Islet of Langerhans (tissue), 1 donor: ENCODE data around the gene AVPI1.
"Not testable (repeated sequence)": the region's sequence is repeated elsewhere in the genome, so short reads cannot be mapped to it uniquely, and the experiment has no call there.

Experiments
- FAIRE-seq: peaks from one replicate; lab custom pipeline; 2011; peaks lifted over from hg19 to GRCh38; lab: Jason Lieb, UNC

AVPI1 gene

DNA sequence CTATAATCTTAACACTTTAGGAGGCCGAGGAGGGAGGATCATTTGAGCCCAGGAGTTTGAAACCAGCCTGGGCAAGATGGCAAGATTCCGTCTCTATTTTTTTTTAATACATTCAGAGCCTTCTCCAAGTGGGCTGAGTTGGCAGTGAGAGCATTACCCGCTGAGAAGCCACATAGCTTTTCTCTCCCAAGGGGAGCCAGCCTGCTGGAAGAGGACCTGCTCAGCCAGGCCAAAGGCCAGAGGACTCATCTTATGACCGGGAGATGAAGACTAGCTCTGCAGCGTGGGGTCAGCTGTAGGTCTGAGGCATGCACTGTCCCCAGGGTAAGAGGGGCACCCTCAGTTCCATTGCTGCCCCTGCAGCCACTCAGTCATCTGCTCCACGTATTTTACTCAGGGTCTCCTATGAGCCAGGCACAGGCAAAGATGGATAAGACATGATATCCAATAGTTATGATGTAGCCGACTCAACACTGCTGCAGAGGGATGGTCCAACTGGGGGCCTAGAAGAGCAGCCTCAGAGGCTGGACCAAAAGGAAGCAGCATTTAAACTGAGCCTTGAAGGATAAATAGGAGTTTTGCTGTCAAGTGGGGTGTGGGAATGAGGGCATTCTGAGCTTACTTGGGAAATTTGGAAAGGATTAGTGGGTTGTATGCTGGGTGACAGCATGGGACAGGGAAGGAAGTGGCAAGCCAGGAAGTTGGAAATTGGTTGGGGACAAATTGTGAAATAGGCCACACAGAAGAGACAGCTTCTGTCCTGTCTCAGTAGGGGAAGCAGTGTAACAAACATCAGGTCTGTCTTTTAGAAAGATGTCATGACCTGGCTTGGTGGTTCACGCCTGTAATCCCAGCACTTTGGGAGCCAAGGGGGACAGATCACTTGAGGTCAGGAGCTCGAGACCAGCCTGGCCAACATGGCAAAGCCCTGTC lies 24.9 kb upstream of the AVPI1 start:
- FAIRE-seq: no peak

- FAIRE-seq: no peak
Observed at GRCh38 chr10:97708976-97709946, 22.2 kb upstream of the AVPI1 start.

GRCh38 chr10:97708167-97708566 lies 21.1 kb upstream of the AVPI1 start:
- no peak for FAIRE-seq

DNA sequence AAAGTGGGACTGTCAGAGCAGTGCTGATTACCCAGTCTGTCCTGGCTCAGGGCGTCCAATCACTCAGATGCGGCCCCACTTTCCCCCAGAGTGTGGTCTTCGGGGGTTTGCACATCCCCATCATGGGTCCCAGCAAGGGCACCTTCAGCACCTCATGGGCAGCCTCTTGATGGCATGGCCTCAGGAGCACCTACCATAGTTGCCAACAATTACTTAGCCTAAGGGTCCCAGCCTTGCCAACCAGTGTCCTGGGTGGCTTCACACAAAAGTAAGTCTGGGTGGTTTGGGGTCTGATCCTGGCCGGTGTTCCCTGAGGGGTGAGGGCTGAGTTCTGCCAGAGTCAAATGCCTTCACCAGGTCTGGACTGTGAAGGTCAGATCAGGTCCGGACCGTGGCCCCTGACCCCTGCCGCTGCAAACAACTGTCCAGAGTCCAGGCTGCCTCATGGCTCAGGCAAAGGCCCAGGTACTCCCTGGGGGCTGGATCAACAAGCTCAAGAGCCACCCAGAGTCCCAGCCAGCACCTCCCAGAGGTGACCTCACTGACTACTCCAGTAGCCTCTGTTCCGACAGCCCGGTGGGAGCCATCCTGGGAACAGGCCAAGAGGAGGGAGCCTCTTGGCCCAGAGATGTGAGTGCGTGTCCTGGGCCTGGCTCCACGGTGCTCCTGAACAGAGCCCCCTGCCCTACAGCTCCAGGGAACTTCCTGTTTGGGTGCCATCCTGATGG lies 20.3 kb upstream of the AVPI1 start:
- FAIRE-seq: no peak

- no peak for FAIRE-seq
Observed at GRCh38 chr10:97705006-97705670, 18.1 kb upstream of the AVPI1 start.

GRCh38 chr10:97704341-97704740 lies 17.3 kb upstream of the AVPI1 start:
- FAIRE-seq: no peak

- no peak for FAIRE-seq
Observed at GRCh38 chr10:97703398-97704067, 16.5 kb upstream of the AVPI1 start.

GRCh38 chr10:97701438-97702069 lies 14.5 kb upstream of the AVPI1 start:
- no peak for FAIRE-seq

DNA sequence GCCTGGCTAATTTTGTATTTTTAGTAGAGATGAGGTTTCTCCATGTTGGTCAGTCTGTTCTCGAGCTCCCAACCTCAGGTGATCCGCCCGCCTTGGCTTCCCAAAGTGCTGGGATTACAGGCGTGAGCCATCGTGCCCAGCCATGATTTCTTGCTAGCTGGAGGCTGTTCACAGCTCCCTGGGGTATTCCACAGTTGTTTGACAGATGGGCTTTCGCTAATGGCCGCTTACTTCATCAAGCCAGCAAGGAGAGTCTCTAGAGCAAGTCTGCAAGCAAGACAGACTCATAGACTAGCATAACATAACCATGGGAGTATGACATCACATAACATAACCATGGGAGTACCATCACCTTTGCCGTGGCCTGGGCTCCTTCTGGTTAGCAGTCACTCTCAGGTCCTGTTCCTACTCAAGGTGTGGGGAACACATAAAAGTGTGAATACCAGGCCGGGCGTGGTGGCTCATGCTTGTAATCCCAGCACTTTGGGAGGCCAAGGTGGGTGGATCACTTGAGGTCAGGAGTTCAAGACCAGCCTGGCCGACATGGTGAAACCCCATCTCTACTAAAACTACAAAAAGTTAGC lies 11.1 kb upstream of the AVPI1 start:
- not testable (repeated sequence) for FAIRE-seq

DNA sequence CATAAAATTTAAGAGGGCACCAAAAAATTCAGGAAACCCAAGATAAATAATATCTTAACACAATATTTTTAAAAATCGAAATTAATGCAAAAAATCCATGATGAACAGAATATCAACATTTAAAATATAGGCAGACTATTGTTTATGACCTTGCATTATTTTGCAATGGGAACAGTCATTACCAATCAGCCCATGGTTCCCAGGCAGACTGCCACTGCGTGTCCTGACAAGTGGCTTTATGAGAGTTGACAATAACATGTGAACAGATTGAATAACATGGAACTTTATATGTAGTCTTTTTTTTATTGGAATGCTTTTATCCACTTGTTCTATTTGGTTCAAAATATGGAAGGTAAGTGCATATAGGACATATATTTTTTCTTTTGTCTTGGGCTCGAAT lies 3.1 kb upstream of the AVPI1 start:
- no peak for FAIRE-seq

DNA sequence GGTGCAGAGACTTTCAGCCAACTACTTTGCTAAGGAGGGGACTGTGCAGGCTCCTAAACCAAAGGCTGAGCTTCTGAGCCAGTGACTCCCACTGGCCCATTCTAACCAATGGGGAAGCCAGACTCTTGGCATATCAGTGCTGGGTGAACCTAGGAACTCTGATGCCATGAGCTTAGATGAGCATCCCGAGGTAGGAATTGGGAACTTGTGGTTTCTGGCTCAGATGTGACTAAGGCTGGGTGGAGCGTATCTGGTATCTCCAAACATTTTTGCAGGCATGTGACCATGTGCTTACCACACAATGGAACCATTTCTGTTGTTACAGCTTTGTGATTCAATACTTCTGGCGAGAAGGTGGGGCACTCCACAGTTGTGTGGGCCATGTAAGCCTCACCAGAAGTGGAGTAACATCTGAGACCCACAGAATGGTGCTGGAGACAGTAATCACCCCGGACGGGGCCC lies 2.5 kb upstream of the AVPI1 start:
- no peak for FAIRE-seq

- no peak for FAIRE-seq
Observed at GRCh38 chr10:97687785-97688781, 1.0 kb upstream of the AVPI1 start.

GRCh38 chr10:97686301-97686961 lies 610 bp downstream of the AVPI1 start:
- no peak for FAIRE-seq

- no peak for FAIRE-seq
Observed at GRCh38 chr10:97685395-97685958, 1.6 kb downstream of the AVPI1 start.

DNA sequence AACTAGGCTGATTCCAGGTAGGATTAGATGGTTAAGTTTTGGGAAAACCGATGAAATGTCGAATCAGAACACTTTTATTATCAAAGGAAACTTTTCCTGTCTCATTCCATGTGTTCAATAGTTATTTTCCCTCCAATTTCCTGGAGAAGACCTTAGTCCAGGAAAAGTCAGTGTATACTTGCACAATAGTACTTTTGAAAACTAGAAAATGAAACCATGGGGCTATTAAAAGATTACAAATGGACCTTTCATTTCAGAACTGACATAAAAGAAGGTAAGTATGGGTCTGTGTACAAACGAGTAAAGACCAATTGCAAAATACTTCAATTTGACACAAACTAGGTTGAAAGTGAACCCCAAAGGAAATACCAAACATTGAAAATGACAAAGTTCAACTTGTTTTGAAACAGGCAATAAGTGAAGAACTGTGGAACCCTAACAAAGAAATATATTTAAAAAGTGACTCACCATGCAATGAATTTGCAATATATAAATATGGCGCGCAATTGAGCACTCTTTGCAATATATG lies 2.1 kb downstream of the AVPI1 start:
- FAIRE-seq: no peak

GRCh38 chr10:97684368-97684713 lies 2.7 kb downstream of the AVPI1 start:
- not testable (repeated sequence) for FAIRE-seq

- FAIRE-seq: no peak
Observed at GRCh38 chr10:97683556-97684367, 3.3 kb downstream of the AVPI1 start.
